Left lung (tissue), 10 donors: ENCODE results near the gene LCN2. TPM values are rescaled to one million over a fixed set of nuclear protein-coding genes. Genes with fewer than 3 reads are reported as not detected.

Experiments
- ATAC-seq: fragments of 200-7000 bp; cut with Tn5 transposase; one replicate; pipeline ENCODE4 v1.9.1; 2020; ENCODE audit warnings: moderate library complexity
- DNase-seq, 4 donors: peaks; one replicate each; pipeline ENCODE4 v3.0.0-alpha.2; 2013 to 2020
- H3K27ac ChIP-seq, 2 donors: fragments of 200-600 bp; sonication (generic) in 1 of 2; one replicate each; pipeline versions ENCODE4 v1.5.0 to v1.8.0; 2020 to 2021
- H3K27me3 ChIP-seq, 2 donors: fragments of 200-600 bp; sonication (generic) in 1 of 2; one replicate each; pipeline versions ENCODE4 v1.5.0 to v1.8.0; 2020 to 2021
- H3K36me3 ChIP-seq, 2 donors: fragments of 200-600 bp; sonication (generic) in 1 of 2; one replicate each; pipeline versions ENCODE4 v1.5.0 to v1.8.0; 2020 to 2021
- H3K4me1 ChIP-seq, 2 donors: fragments of 200-600 bp; one replicate each; pipeline ENCODE4 v1.8.0; 2021
- H3K4me3 ChIP-seq, 2 donors: fragments of 200-600 bp; sonication (generic) in 1 of 2; one replicate each; pipeline versions ENCODE4 v1.5.0 to v1.8.0; 2020 to 2021; ENCODE audit warnings: mild to moderate bottlenecking in 1 of 2
- H3K9me3 ChIP-seq, 2 donors: fragments of 200-600 bp; sonication (generic) in 1 of 2; one replicate each; pipeline versions ENCODE4 v1.5.0 to v1.8.0; 2020 to 2021
- intact Hi-C, 2 donors: fragments of 100-400 bp; cut with DNase I; formaldehyde crosslinking; loops; one replicate each; pipeline versions ENCODE4 v1.11.2 to v1.14.2; 2022
- polyA plus RNA-seq, 6 donors: library from polyadenylated mRNA; unstranded; fragments of 120-200 nt; gene quantifications; one replicate each; pipeline ENCODE4 v1.2.1, GENCODE V29; 2013; ENCODE audit not compliant: insufficient read length in 6 of 6
- total RNA-seq, 2 donors: library from RNA; stranded (reverse); fragmentation: NEBNext Ultra II Directional; extraction: Animal tissue kit (Norgen Biotek cat#: 25700); gene quantifications; one replicate each; pipeline ENCODE4 v1.2.1, GENCODE V29; 2021
- TF ChIP-seq, protein P1 (sequence below), 2 donors: fragments of 200-600 bp; sonication (generic) in 1 of 2; IDR thresholded peaks; one replicate each; pipeline versions ENCODE4 v1.5.0 to v1.8.0; 2021; ENCODE audit warnings: antibody characterized with exemption in 2 of 2
- donor health status: DM: no; HTN: yes; CAD: no.
- donor health status: DM: no; HTN: no; CAD: no.

Gene LCN2
- total and polyA plus RNA-seq, 8 donors, result 1.3 to 155 (median 2.4) TPM

DNA sequence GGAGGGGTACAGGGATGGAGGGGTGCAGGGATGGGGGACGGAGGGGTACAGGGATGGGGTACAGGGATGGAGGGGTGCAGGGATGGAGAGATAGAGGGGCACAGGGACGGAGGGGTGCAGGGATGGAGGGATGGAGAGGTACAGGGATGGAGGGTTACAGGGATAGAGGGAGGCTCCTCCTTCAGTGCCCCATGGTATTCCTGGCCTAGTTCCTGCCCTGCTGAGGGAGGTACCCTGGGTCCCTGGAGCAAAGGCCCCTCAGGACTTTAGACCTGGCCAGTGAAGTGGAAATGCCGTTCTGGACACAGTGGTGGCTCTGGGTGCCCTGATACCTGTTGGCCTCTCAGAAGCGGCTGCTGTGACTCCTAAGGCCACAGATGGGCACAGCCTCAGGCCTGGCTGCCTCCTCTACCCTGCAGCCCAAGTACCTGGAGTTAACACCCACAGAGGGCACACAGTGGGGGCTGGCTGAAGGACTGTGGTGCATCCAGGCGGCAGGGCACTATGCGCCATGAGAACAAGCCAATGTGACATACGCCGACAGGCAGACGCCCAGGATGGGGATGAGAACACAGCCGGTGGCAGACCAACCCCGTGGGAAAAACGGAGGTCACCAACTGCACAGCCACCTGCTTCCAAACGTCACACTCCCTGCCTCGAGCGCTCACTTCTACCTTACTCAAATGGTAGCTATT, 30.1 kb upstream of the LCN2 start:
- ATAC-seq, result no peak

DNA sequence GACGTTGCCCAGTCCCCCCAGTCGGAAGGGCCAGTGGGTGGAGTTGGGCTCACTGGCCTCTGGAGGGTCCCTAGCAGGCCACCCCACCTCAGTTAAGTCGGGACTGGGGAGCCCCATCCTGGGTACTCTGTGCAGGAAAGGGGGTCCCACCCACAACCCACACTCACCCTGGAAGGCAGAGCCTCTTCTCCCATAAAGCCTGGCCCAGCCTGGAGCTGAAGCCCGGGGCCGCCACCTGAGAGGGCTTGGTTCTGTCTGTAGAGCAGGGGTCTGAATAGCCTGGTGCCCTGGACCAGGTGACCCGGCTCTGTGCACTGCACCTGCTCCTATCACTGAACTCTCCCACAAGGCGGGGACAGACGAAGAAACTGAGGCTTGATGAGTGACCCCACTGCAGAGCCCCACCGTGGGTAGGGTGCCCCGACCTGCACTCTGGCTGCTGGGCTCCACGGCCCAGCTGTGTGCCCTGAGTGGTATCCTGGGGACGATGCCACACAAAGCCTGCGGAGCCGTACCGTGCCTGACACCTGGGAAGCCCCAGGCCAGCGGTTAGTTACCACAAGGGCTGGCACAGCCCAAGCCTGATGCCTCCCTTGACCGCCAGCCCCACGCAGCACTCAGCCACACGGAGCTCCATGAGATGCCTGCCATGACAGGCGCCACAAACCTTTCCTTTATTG, 29.1 kb upstream of the LCN2 start:
- H3K36me3 ChIP-seq, result peaks cover 0 to 50% of the 10 kb centered on the region in 2 donors
- no peaks in the 10 kb centered on the region for H3K9me3 ChIP-seq
- intact Hi-C loops, result no loop called here
- peak in 2 of 4 donors; percentile 31 to 70 for DNase-seq
- H3K27ac ChIP-seq, result no peak overlapping the region
- TF ChIP-seq, protein P1, sequence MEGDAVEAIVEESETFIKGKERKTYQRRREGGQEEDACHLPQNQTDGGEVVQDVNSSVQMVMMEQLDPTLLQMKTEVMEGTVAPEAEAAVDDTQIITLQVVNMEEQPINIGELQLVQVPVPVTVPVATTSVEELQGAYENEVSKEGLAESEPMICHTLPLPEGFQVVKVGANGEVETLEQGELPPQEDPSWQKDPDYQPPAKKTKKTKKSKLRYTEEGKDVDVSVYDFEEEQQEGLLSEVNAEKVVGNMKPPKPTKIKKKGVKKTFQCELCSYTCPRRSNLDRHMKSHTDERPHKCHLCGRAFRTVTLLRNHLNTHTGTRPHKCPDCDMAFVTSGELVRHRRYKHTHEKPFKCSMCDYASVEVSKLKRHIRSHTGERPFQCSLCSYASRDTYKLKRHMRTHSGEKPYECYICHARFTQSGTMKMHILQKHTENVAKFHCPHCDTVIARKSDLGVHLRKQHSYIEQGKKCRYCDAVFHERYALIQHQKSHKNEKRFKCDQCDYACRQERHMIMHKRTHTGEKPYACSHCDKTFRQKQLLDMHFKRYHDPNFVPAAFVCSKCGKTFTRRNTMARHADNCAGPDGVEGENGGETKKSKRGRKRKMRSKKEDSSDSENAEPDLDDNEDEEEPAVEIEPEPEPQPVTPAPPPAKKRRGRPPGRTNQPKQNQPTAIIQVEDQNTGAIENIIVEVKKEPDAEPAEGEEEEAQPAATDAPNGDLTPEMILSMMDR (IDR thresholded peaks at IDR 0.05), result no peak
- H3K4me1 ChIP-seq, result peaks cover 4 to 25% of the 10 kb centered on the region in 2 donors
- ATAC-seq, result no peak
- no peak overlapping the region for H3K4me3 ChIP-seq
- no peaks in the 10 kb centered on the region for H3K27me3 ChIP-seq

More for the DNA sequence above, 30.1 kb upstream of the LCN2 start:
- intact Hi-C loops, result loop anchor here in 1 of 2 donors (10.0 kb wide), 1 partner anchor 174 kb away; no protein-coding TSS in a partner anchor
- DNase-seq, result peak in 2 of 4 donors; percentile 27 to 47
- H3K36me3 ChIP-seq, result peaks cover 0 to 54% of the 10 kb centered on the region in 2 donors
- TF ChIP-seq, protein P1 (IDR thresholded peaks at IDR 0.05), result no peak
- peaks cover 4 to 18% of the 10 kb centered on the region in 2 donors for H3K4me1 ChIP-seq
- H3K27ac ChIP-seq, result no peak overlapping the region
- H3K9me3 ChIP-seq, result no peaks in the 10 kb centered on the region
- H3K4me3 ChIP-seq, result no peak overlapping the region
- no peaks in the 10 kb centered on the region for H3K27me3 ChIP-seq

DNA sequence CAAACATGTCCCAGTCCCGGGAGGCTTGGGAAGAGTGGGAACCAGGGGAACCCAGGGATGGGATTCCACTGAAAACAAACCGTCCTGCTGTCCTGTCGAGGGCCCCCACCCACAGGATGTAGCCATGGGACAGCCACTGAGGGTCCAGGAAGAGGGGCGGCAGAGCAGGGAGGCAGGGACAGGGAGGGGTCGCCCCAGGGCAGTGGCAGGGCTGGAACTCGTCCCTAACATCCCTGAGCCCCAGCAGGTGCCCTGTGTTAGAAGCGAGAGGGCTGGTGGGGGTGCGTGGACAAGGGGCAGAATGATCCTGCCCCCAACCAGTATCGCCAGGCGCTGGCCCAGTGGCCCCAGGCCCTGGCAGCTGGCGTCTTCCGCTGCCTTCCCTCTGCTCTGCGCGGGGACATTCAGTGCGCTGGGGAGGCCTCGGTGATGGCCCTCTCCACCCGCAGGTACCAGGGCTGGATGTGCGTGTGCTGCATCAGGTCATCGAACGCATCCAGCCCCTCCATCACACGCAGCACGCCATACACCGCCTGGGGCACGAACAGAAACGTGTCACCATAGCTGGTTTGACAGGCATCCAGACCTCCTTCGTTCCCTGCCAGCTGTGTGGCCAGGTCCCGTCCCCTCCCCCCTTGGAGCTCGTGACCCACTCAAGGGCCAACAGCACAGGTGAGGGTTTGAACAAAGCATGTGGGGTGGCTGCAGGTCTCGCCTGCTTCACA, 28.4 kb upstream of the LCN2 start:
- H3K4me1 ChIP-seq, result peaks cover 4 to 26% of the 10 kb centered on the region in 2 donors
- TF ChIP-seq, protein P1 (IDR thresholded peaks at IDR 0.05), result no peak
- H3K27me3 ChIP-seq, result no peaks in the 10 kb centered on the region
- no peak overlapping the region for H3K4me3 ChIP-seq
- H3K36me3 ChIP-seq, result peaks cover 0 to 49% of the 10 kb centered on the region in 2 donors
- DNase-seq, result peak in 1 of 4 donors; percentile 56
- H3K9me3 ChIP-seq, result no peaks in the 10 kb centered on the region
- no peak overlapping the region for H3K27ac ChIP-seq
- no peak for ATAC-seq
- intact Hi-C loops, result no loop called here

DNA sequence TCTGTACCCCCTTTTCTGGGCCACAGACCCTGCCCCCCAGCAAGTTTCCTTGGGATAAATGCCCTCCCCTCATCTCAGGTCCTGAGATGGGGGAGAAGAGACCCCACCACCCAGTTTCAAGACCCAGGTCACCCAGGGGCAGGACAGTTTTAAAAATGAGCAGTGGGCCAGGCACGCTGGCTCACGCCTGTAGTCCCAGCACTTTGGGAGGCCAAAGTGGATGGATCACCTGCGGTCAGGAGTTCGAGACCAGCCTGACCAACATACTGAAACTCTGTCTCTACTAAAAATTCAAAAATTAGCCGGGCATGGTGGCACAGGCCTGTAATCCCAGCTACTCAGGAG, 27.8 kb upstream of the LCN2 start:
- H3K36me3 ChIP-seq, result peaks cover 0 to 49% of the 10 kb centered on the region in 2 donors
- peaks cover 4 to 30% of the 10 kb centered on the region in 2 donors for H3K4me1 ChIP-seq
- TF ChIP-seq, protein P1 (IDR thresholded peaks at IDR 0.05), result no peak
- no peak overlapping the region for H3K4me3 ChIP-seq
- intact Hi-C loops, result no loop called here
- DNase-seq, result no peak
- ATAC-seq, result no peak
- H3K27ac ChIP-seq, result no peak overlapping the region
- H3K9me3 ChIP-seq, result no peaks in the 10 kb centered on the region
- H3K27me3 ChIP-seq, result no peaks in the 10 kb centered on the region
